ENCODE results near the gene CCDC12.

CCDC12 gene

DNA sequence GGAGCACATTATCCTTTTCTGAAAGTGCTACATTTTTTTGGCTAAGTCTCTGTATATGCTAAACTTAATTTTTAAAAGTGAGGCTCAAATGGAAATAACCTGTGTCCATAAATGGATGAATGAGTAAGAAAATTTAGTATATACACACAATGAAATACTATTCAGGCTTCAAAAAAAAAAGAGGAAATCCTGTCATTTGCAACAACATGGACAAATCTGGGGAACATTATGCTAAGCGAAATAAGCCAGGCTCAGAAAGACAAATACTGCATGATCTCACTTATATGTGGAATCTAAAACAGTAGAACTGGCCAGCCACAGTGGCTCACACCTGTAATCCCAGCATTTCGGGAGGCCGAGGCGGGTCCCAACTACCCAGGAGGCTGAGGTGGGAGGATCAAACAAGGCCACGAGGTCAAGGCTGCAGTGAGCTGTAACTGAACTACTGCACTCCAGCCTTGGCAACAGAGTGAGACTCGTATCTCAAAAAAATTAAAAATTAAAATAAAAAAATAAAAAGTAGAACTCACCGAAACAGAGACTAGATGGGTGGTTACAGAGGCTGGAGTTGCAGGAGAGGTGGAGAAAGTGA, 25.8 kb downstream of the CCDC12 start:
- DNase-seq (ENCODE audit: low spot score): no peak
- TF ChIP-seq, protein P1, sequence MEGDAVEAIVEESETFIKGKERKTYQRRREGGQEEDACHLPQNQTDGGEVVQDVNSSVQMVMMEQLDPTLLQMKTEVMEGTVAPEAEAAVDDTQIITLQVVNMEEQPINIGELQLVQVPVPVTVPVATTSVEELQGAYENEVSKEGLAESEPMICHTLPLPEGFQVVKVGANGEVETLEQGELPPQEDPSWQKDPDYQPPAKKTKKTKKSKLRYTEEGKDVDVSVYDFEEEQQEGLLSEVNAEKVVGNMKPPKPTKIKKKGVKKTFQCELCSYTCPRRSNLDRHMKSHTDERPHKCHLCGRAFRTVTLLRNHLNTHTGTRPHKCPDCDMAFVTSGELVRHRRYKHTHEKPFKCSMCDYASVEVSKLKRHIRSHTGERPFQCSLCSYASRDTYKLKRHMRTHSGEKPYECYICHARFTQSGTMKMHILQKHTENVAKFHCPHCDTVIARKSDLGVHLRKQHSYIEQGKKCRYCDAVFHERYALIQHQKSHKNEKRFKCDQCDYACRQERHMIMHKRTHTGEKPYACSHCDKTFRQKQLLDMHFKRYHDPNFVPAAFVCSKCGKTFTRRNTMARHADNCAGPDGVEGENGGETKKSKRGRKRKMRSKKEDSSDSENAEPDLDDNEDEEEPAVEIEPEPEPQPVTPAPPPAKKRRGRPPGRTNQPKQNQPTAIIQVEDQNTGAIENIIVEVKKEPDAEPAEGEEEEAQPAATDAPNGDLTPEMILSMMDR (IDR thresholded peaks at IDR 0.05; ENCODE audit: extremely low read depth, missing control alignments): no peak

DNA sequence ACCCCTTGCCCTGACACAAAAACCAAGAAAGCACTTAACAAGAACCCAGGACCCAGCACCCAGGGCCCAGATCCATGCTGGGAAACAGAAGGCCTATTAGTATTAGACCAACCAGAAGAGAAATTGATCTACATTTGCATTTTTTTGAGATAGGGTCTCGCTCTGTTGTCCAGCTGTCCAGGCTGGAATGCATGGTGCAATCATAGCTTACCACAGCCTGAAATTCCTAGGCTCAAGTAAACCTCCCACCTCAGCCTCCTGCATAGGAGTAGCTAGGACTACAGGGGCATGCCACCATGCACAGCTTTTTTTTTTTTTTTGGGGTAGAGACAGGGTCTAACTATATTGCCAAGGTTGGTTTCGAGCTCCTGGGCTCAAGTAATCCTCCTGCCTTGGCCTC, 26.4 kb downstream of the CCDC12 start:
- DNase-seq (ENCODE audit: low spot score): no peak
- TF ChIP-seq, protein P1 (IDR thresholded peaks at IDR 0.05; ENCODE audit: extremely low read depth, missing control alignments): no peak

DNA sequence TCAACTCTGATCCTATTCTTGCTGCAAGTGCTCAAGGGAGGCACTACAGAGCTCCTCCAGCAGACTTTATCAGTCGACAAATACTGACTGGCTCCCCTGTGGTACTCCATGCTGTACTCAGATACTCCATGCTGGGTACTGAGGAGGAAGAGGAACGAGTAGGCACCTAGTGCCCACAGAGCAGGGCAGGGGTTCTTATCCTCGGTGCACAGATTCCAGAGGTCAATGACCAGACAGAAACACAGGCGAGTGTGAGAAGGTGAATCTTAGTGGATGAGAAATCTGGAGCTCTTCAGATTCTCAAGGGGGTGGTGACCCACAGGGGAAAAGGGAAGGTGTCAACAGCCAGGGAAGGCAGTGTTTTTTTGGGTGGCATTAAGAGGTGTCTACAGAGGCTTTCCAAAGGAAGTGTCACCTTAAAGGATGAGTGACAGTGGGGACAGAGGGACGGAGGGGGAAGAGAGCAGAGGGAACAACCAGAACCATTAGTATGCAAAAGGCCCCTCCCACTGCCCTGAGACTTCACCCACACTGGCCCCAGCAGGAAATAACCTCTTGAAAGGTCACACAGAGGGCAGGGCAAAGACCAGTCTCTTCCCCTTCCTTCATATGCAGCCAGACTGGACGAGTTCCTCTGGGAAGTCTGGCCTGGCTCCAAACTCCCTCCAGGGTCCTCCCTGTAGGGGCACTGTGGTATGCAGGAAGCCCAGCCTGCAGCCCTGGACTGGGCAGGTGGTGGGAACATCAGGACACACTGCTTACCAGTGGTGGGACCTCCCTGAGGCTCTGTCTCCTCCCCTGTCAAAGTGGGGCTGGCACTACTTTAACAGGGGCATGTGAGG, 27.5 kb downstream of the CCDC12 start:
- TF ChIP-seq, protein P1 (IDR thresholded peaks at IDR 0.05; ENCODE audit: extremely low read depth, missing control alignments): no peak
- peak; percentile 56 for DNase-seq (ENCODE audit: low spot score)

DNA sequence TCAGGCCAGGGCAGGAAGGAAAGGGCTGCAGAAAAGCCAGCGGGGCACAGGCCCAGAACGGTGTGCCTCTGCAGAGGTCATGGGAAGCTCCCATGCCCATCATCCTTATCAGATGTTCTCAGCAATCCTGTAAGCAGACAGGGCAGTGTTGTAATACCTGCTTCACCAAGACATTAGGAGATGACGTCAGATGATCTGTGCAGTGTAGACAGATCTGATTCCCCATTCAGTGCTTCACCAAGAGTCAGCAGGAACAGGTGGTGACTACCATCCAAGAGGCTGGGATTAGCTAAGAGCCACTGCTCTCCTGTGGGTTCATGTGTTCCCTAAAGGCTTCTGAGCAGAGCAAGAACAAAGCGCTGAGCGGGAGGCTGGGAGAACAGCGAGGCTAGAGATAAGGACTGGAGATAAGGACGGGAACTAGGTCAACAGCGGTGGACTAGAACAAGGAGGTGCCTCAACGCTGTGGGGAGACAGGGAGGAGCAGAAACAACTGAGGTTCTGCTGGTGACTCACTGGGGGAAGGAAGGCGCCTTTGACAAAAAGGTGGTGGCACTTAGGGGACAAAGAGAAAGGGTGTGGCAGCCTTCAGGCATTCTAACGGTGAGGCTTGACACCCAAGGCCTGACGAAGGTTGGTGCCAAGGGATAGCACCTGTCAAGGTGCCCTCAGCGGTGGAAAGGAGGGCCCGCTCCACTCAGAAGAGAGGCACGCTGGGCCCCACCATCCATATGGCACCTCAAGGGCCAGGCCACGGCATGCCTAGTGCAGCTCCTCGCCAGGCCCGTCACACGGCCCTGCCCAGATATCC, 28.4 kb downstream of the CCDC12 start:
- TF ChIP-seq, protein P1 (IDR thresholded peaks at IDR 0.05; ENCODE audit: extremely low read depth, missing control alignments): no peak
- DNase-seq (ENCODE audit: low spot score): no peak

DNA sequence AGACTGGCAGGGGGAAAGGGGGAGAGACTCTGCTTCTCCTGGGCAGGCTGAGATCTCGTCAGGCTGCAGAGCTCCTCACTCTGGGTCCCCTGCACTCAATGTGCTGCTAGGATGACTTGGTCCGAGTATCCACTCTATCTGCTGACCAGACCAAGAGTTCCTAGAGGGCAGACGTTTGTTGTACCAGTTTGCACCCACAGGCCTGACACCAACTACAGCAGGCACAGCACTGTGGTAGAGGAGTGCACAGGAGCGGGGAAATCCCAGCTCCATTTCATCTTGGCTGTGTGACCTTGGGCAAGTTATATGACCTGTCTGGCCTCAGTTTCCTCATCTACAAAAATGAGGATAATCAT, 29.0 kb downstream of the CCDC12 start:
- DNase-seq (ENCODE audit: low spot score): no peak
- TF ChIP-seq, protein P1 (IDR thresholded peaks at IDR 0.05; ENCODE audit: extremely low read depth, missing control alignments): no peak

DNA sequence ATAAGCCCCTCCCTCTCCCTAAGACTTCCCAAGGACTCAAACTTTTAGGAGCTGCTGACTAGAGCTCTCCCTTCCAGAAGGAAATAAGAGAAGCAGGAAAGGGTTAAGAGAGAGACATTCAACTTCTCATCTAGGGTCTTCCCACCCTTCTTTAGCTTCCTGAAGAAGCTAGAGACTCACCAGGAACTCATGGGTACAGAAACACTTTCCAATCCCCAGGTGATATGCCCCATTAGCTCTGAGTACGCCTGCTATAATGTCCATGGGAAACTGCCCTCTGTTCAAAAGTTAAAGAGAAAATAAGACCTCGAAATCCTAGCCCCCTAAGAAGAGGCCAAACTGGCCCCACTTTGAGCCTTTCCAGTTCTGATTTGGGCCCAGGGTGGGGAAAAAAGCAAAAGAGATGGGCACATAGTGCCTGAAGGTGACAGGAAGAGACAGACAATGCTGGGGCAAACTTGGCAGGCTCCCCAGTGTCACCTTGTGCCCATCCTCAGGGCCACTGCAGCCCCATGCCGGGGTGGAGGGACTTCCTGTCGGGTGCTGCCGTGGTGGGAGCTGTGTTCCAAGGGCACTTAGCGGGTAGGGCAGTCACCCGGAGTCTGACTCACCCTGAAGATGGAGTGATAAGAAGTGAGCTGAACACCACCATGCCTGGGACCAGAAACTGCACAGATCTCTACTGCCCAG, 29.5 kb downstream of the CCDC12 start:
- no peak for DNase-seq (ENCODE audit: low spot score)
- TF ChIP-seq, protein P1 (IDR thresholded peaks at IDR 0.05; ENCODE audit: extremely low read depth, missing control alignments): no peak

Data from GM20000 (cell line).